Peyer's patch (tissue), 4 donors: ENCODE data around the gene FLG.

ENCODE experiments used
- POLR2A ChIP-seq, 2 donors: fragments of 450-650 bp; IDR thresholded peaks; one replicate each; pipeline ENCODE4 v1.5.1; 2017; ENCODE audit warnings: antibody characterized with exemption in 2 of 2, mild to moderate bottlenecking in 2 of 2, moderate library complexity in 2 of 2
- TF ChIP-seq, protein P1 (sequence below), 6 experiments: fragments of 450-650 bp in 4 of 6; fragments of 200-600 bp in 2 of 6; sonication (generic) in 1 of 6; IDR thresholded peaks; one replicate each; pipeline ENCODE4 v1.5.1; 2017 to 2019; ENCODE audit warnings: antibody characterized with exemption in 6 of 6, mild to moderate bottlenecking in 3 of 6, moderate library complexity in 1 of 6

DNA sequence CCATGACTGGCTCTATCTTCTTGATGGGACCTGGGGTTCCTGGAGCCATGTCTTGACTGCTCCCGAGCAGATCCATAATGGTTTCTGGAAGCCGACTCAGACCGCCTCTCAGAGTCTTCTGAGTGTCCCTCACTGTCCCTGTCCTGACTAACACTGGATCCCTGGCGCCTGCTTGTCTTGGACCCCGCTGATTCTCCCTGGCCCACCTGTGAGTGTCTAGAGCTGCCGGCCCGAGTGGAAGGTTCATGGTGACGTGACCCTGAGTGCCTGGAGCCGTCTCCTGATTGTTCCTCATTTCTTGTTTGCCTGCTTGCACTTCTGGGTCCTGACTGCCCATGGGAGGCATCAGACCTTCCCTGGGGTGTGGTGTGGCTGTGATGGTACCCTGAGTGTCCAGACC is 15.1 kb downstream of the FLG start:
- TF ChIP-seq POLR2A (IDR thresholded peaks at IDR 0.05): no peak
- TF ChIP-seq, protein P1, sequence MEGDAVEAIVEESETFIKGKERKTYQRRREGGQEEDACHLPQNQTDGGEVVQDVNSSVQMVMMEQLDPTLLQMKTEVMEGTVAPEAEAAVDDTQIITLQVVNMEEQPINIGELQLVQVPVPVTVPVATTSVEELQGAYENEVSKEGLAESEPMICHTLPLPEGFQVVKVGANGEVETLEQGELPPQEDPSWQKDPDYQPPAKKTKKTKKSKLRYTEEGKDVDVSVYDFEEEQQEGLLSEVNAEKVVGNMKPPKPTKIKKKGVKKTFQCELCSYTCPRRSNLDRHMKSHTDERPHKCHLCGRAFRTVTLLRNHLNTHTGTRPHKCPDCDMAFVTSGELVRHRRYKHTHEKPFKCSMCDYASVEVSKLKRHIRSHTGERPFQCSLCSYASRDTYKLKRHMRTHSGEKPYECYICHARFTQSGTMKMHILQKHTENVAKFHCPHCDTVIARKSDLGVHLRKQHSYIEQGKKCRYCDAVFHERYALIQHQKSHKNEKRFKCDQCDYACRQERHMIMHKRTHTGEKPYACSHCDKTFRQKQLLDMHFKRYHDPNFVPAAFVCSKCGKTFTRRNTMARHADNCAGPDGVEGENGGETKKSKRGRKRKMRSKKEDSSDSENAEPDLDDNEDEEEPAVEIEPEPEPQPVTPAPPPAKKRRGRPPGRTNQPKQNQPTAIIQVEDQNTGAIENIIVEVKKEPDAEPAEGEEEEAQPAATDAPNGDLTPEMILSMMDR (IDR thresholded peaks at IDR 0.05): no peak
